H54 (cell line): ENCODE data around the gene ADD2.

Experiments used
- DNase-seq: peaks from one replicate; pipeline ENCODE4 v3.0.0; 2011; ENCODE audit warnings: low spot score, mixed read lengths; ENCODE audit not compliant: insufficient read length
- FAIRE-seq: peaks from 3 replicates; lab custom pipeline; 2011; peaks lifted over from hg19 to GRCh38; lab: Jason Lieb, UNC
- POLR2A ChIP-seq: IDR thresholded peaks from 2 replicates; pipeline ENCODE4 v1.6.1; 2011; ENCODE audit warnings: low read depth, mild to moderate bottlenecking, low read length

Gene ADD2

GRCh38 chr2:70775141-70775540, 7.1 kb upstream of the ADD2 start:
- DNase-seq = no peak
- no peak for TF ChIP-seq POLR2A
- FAIRE-seq = no peak

GRCh38 chr2:70772486-70773155, 4.6 kb upstream of the ADD2 start:
- DNase-seq = no peak
- no peak for FAIRE-seq
- no peak for TF ChIP-seq POLR2A

GRCh38 chr2:70771446-70771845, 3.4 kb upstream of the ADD2 start:
- no peak for DNase-seq
- TF ChIP-seq POLR2A = no peak
- no peak for FAIRE-seq

DNA sequence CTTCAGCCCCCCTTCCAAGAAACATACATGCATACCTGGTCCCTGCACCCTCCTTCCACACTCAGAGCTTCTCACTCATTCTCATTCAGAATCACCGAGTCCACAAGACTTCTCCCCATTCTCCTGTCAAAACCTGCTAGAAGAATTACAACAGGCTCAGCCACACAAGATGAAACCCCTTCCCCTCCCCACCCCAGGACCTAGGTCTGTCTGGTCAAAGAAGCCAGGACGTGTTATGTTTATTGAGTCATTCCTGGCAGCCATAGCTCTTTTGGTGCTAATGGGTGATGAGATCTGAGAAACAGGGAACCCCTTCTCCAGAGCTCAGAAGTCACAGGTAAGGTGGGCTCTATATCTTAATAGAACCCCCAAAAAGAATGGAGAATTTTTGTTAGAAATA, 1.4 kb upstream of the ADD2 start:
- FAIRE-seq = no peak
- TF ChIP-seq POLR2A = no peak
- DNase-seq = no peak

DNA sequence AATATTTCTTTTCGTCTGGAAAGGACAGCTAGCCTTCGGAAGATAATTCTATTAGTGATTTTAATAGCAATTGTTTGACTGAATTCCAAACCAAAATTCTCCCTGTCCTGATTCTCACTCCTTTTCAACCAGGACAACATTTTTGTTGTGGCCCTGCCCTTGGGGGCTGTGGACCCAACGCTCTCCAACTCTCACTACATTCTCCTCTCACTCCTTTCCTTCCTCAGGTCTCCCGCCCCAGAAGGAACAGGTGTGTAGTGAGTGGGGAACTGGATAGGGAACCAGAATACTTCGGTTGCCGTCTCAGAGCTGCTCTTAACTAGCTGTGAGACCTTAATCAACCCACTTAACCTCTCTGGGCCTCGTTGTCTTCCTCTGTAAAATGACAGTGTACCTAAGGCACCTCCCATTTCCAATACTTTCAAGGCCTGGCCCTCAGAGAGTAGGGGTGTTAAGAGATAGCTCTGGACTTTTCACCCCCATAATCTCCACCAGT, 638 bp upstream of the ADD2 start:
- DNase-seq (no peak), FAIRE-seq (no peak)
- no peak for TF ChIP-seq POLR2A

DNA sequence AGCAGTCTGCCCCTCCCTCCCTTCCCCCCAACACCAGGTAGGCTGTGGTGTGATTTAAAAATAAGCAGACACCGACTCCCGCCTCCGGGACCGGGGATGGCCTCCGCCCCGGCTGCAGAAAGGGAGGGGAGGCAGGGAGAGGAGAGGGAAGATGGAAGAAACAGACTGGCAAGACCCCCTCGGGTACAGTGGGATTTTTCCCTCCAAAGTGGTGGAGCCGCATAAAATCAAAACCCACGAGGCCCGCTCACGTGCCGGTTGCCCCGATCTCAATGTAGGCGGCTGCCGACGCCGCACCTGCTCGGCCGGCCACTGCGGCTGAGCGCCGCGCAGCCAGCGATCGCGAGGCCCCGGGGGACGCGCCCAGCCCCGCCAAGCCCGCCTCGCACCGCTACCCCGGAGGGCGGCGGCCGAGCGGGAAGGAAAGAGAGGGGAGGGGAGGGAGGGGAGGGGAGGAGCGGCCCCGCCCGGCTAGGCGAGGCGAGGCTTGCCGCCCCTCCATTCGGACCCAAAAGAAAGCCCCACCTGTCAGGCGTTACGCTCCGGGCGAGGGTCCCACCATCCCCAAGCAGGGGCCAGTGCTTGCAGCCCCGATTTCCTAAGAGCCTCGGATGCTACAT, 811 bp downstream of the ADD2 start:
- 0 out of 2 replicates have a peak, but pooled peaks have one; percentile 13 for TF ChIP-seq POLR2A
- FAIRE-seq = no peak
- DNase-seq = peak; percentile 55

GRCh38 chr2:70766357-70767078, 1.5 kb downstream of the ADD2 start:
- DNase-seq = no peak
- peak; percentile 74 for FAIRE-seq
- TF ChIP-seq POLR2A = no peak

DNA sequence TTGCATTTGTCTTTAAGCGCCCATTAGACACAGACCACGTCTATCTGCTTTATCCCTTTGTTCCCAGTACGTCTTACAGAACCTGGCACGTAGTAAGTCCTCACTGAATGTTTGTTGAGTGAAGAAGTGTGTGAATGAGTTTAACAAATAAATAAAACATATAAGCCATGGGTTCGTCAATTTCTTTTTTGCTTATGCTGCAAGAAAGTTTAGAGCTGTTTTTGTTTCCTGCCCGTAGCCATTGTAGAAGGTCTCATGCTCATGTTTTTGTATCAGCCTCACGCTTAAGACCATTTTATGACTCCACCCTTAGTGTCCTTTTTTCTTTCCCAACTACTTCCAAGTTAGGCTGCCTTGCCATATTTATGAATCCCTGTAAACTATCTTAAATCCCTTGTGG, 2.5 kb downstream of the ADD2 start:
- TF ChIP-seq POLR2A = no peak
- no peak for FAIRE-seq
- no peak for DNase-seq

DNA sequence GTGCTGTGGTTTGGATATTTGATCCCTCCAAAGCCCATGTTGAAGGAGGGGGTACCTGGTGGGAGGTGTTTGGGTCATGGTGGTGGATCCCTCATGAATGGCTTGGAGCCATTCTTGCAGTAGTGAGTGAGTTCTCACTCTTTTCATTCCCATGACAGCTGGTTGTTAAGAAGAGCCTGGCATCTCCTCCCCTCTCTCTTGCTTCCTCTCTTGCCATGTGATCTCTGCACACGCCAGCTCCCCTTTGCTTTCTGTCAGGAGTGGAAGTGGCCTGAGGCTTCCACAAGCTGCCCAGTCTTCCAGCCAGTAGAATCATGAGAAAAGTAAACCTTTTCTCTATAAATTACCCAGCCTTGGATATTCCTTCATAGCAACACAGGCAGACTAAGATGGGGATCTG, 8.6 kb downstream of the ADD2 start:
- no peak for TF ChIP-seq POLR2A
- FAIRE-seq = no peak
- no peak for DNase-seq

DNA sequence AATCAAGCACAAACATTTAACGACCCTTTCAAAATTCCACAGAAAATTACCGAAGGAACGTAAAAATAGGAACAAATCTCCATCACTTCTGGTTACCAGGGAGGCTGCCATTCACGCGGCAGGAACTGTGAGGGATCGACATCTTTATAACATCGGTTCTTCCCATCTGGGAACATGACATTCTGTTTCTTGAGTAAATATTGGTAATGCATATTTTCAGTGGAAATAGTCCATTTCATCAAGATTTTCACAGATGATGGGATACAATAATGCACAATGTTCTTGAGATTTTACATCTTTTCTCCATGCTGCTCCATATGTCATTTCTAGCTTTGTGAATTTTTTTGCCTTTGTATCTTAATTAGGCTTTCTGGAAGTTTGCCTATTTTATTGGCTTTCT, 10.0 kb downstream of the ADD2 start:
- FAIRE-seq (no peak), DNase-seq (no peak)
- TF ChIP-seq POLR2A = no peak

GRCh38 chr2:70757360-70757759, 10.6 kb downstream of the ADD2 start:
- TF ChIP-seq POLR2A = no peak
- FAIRE-seq = no peak
- DNase-seq = no peak

GRCh38 chr2:70756128-70756527, 11.9 kb downstream of the ADD2 start:
- TF ChIP-seq POLR2A = no peak
- FAIRE-seq (no peak), DNase-seq (no peak)

GRCh38 chr2:70753902-70754301, 14.1 kb downstream of the ADD2 start:
- DNase-seq (no peak), FAIRE-seq (no peak)
- TF ChIP-seq POLR2A = no peak

DNA sequence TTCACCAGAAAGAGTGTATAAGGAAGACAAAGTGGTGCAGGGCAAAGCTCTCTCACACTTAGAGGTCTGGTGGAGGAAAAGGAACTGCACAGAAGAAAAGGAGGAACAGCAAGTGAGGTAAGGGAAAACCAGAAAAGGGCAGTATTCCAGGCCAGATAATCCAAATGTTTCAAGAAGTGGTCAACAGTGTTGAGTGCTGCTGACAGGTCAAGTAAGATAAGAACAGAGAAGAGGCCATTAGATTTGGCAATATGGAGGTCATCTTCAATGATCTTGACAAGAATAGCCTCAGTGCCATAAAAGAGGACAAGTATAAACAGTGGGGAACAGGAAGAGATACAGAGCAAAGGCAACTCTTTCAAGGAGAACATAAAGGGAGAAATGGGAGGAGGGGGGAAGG, 15.0 kb downstream of the ADD2 start:
- DNase-seq (no peak), FAIRE-seq (no peak)
- TF ChIP-seq POLR2A = no peak
